H1 (cell line): ENCODE measurements around the gene SH3BP5. TPM values are rescaled to one million over a fixed set of nuclear protein-coding genes. Genes with fewer than 3 reads are reported as not detected.

ENCODE experiments used
- CTCF ChIA-PET: fragments of 300-600 bp; sonication (Branson Sonifier 250); formaldehyde crosslinking; loops from one replicate; lab custom pipeline; 2021; ENCODE audit not compliant: partially characterized antibody; lab: Charles Lee
- POLR2A ChIA-PET: fragments of 300-600 bp; sonication (Branson Sonifier 250); formaldehyde crosslinking; loops from one replicate; lab custom pipeline; 2021; ENCODE audit warnings: inconsistent platforms; ENCODE audit not compliant: partially characterized antibody; lab: Charles Lee
- DNase-seq, 2 experiments: peaks; one replicate each; pipeline versions ENCODE4 v3.0.0 to v3.0.0-alpha.2; 2010 to 2022; ENCODE audit warnings: low spot score in 2 of 2, low read depth in 1 of 2, mixed read lengths in 1 of 2
- FAIRE-seq: peaks from 2 replicates; lab custom pipeline; 2011; peaks lifted over from hg19 to GRCh38; lab: Jason Lieb, UNC
- H2AFZ ChIP-seq: 2 replicates; pipeline ENCODE4 v1.8.1; 2012; ENCODE audit warnings: low read length, inconsistent platforms
- H2AK5ac ChIP-seq: 2 replicates; pipeline ENCODE4 v1.6.1; 2013; ENCODE audit warnings: low read depth, low read length
- H2BK120ac ChIP-seq: replicated peaks from 2 replicates; pipeline ENCODE3; 2013; ENCODE audit warnings: low read depth, low read length, inconsistent platforms
- H2BK12ac ChIP-seq: 2 replicates; pipeline ENCODE4 v1.6.1; 2013; ENCODE audit warnings: low read depth, low read length
- H2BK15ac ChIP-seq: 2 replicates; pipeline ENCODE4 v1.6.1; 2013; ENCODE audit warnings: low read length
- H2BK20ac ChIP-seq: 2 replicates; pipeline ENCODE4 v1.6.1; 2013; ENCODE audit warnings: low read length
- H2BK5ac ChIP-seq: 2 replicates; pipeline ENCODE4 v1.6.1; 2013; ENCODE audit warnings: low read depth, low read length
- H3K14ac ChIP-seq: 2 replicates; pipeline ENCODE4 v1.6.1; 2013; ENCODE audit warnings: inconsistent platforms; ENCODE audit not compliant: insufficient read length
- H3K18ac ChIP-seq: 2 replicates; pipeline ENCODE4 v1.6.1; 2013; ENCODE audit warnings: low read length; ENCODE audit errors: extremely low read depth
- H3K23ac ChIP-seq: 2 replicates; pipeline ENCODE4 v1.6.1; 2013; ENCODE audit warnings: inconsistent platforms; ENCODE audit not compliant: insufficient read length
- H3K23me2 ChIP-seq: 2 replicates; pipeline ENCODE4 v1.6.1; 2013; ENCODE audit warnings: low read depth, low read length
- H3K27ac ChIP-seq: 2 replicates; pipeline ENCODE4 v1.6.1; 2011; ENCODE audit warnings: low read depth, low read length, inconsistent platforms
- H3K27me3 ChIP-seq, 4 experiments: replicated peaks in 1 of 4; 1 replicate in 1 of 4; 2 replicates in 3 of 4; pipeline versions ENCODE4 v1.6.1 to v1.8.1; 2011 to 2013; ENCODE audit warnings: low read length in 3 of 4, mild to moderate bottlenecking in 3 of 4, inconsistent platforms in 2 of 4, mixed read lengths in 2 of 4, moderate library complexity in 1 of 4; ENCODE audit not compliant: control insufficient read depth in 3 of 4, insufficient read depth in 3 of 4; ENCODE audit errors: extremely low read depth in 1 of 4
- H3K36me3 ChIP-seq, 4 experiments: 2 replicates each; pipeline versions ENCODE4 v1.6.1 to v1.8.1; 2011 to 2013; ENCODE audit warnings: mild to moderate bottlenecking in 4 of 4, low read length in 3 of 4, moderate library complexity in 2 of 4, control low read depth in 1 of 4, inconsistent platforms in 1 of 4; ENCODE audit not compliant: insufficient read depth in 4 of 4, control insufficient read depth in 2 of 4
- H3K4ac ChIP-seq: replicated peaks from 2 replicates; pipeline ENCODE3; 2013; ENCODE audit warnings: low read length, low read depth, mixed read lengths, inconsistent platforms; ENCODE audit not compliant: insufficient read length
- H3K4me1 ChIP-seq, 4 experiments: replicated peaks in 1 of 4; 1 replicate in 1 of 4; 2 replicates in 3 of 4; pipeline versions ENCODE4 v1.6.1 to v1.8.1; 2011 to 2013; ENCODE audit warnings: low read length in 3 of 4, inconsistent platforms in 2 of 4, mixed read lengths in 1 of 4; ENCODE audit not compliant: insufficient read depth in 4 of 4, control insufficient read depth in 3 of 4
- H3K4me2 ChIP-seq, 2 experiments: 2 replicates each; pipeline versions ENCODE4 v1.6.1 to v1.8.1; 2011 to 2013; ENCODE audit warnings: low read depth in 2 of 2, low read length in 2 of 2, control low read depth in 1 of 2, inconsistent platforms in 1 of 2, mild to moderate bottlenecking in 1 of 2; ENCODE audit not compliant: insufficient read depth in 1 of 2
- H3K4me3 ChIP-seq, 4 experiments: fragments of 200-600, 300-600 bp in 1 of 4; sonication (generic), shearing (Covaris generic), sonication (Bioruptor Twin) in 1 of 4; 2 replicates each; pipeline versions ENCODE4 v1.5.1 to v1.8.1; 2011 to 2016; ENCODE audit warnings: low read length in 4 of 4, low read depth in 3 of 4, control low read depth in 2 of 4, inconsistent platforms in 2 of 4, mild to moderate bottlenecking in 2 of 4, mixed read lengths in 1 of 4, moderate library complexity in 1 of 4; ENCODE audit not compliant: insufficient read depth in 2 of 4; ENCODE audit errors: extremely low read depth in 1 of 4
- H3K56ac ChIP-seq: replicated peaks from 2 replicates; pipeline ENCODE3; 2013; ENCODE audit warnings: low read depth, mild to moderate bottlenecking, mixed read lengths, low read length, inconsistent platforms; ENCODE audit not compliant: insufficient read length
- H3K79me1 ChIP-seq: 2 replicates; pipeline ENCODE4 v1.6.1; 2013; ENCODE audit warnings: low read depth, low read length, control low read depth
- H3K79me2 ChIP-seq, 2 experiments: 2 replicates each; pipeline versions ENCODE4 v1.6.1 to v1.8.1; 2012 to 2013; ENCODE audit warnings: low read length in 2 of 2, mild to moderate bottlenecking in 2 of 2, inconsistent platforms in 1 of 2; ENCODE audit not compliant: insufficient read depth in 2 of 2, control insufficient read depth in 1 of 2
- H3K9ac ChIP-seq, 4 experiments: replicated peaks in 1 of 4; 1 replicate in 1 of 4; 2 replicates in 3 of 4; pipeline versions ENCODE4 v1.6.1 to v1.8.1; 2011 to 2013; ENCODE audit warnings: low read depth in 3 of 4, low read length in 3 of 4, control low read depth in 2 of 4, mild to moderate bottlenecking in 2 of 4, moderate library complexity in 2 of 4, inconsistent platforms in 1 of 4; ENCODE audit errors: extremely low read depth in 1 of 4
- H3K9me3 ChIP-seq, 2 experiments: 2 replicates each; pipeline versions ENCODE4 v1.6.1 to v1.8.1; 2012 to 2013; ENCODE audit warnings: mild to moderate bottlenecking in 2 of 2, moderate library complexity in 2 of 2, control low read depth in 1 of 2, inconsistent platforms in 1 of 2, low read depth in 1 of 2, low read length in 1 of 2, mixed read lengths in 1 of 2; ENCODE audit not compliant: insufficient read depth in 2 of 2
- H4K20me1 ChIP-seq, 2 experiments: replicated peaks in 1 of 2; 2 replicates each; pipeline versions ENCODE3 to v1.8.1; 2011 to 2013; ENCODE audit warnings: inconsistent platforms in 2 of 2, low read length in 2 of 2, mild to moderate bottlenecking in 1 of 2; ENCODE audit not compliant: insufficient read depth in 2 of 2, control insufficient read depth in 1 of 2
- H4K5ac ChIP-seq: 2 replicates; pipeline ENCODE4 v1.6.1; 2013; ENCODE audit warnings: low read length, low read depth, mixed read lengths, inconsistent platforms; ENCODE audit not compliant: insufficient read length
- H4K8ac ChIP-seq: 2 replicates; pipeline ENCODE4 v1.8.0; 2013; ENCODE audit warnings: mild to moderate bottlenecking, moderate library complexity, low read length, inconsistent platforms; ENCODE audit not compliant: insufficient read depth; ENCODE audit errors: extremely low read depth
- H4K91ac ChIP-seq: replicated peaks from 2 replicates; pipeline ENCODE3; 2013; ENCODE audit warnings: low read length, mixed read lengths, inconsistent platforms; ENCODE audit not compliant: insufficient read length
- BRCA1 ChIP-seq: IDR thresholded peaks from 2 replicates; pipeline ENCODE4 v1.6.1; 2012; ENCODE audit warnings: low read depth, low read length, improper control_type of control experiment
- E2F6 ChIP-seq: IDR thresholded peaks from 2 replicates; pipeline ENCODE4 v1.6.1; 2012; ENCODE audit warnings: inconsistent platforms
- EGR1 ChIP-seq: IDR thresholded peaks from 2 replicates; pipeline ENCODE4 v1.6.1; 2011; ENCODE audit warnings: low read depth, low read length, borderline replicate concordance
- EZH2 ChIP-seq: fragments of 200-600 bp; sonication (generic); IDR thresholded peaks from 2 replicates; pipeline ENCODE4 v1.7.1; 2012; ENCODE audit warnings: low read depth, mild to moderate bottlenecking, moderate library complexity, low read length, inconsistent platforms; ENCODE audit not compliant: severe bottlenecking
- GABPA ChIP-seq: IDR thresholded peaks from 2 replicates; pipeline ENCODE4 v1.6.1; 2011; ENCODE audit warnings: mild to moderate bottlenecking, low read length, moderate library complexity, borderline replicate concordance; ENCODE audit not compliant: insufficient read depth
- HDAC6 ChIP-seq: IDR thresholded peaks from one replicate; pipeline ENCODE4 v1.7.1; 2012; ENCODE audit warnings: low read depth, mild to moderate bottlenecking, inconsistent platforms, low read length, moderate library complexity
- PHF8 ChIP-seq: fragments of 200-600 bp; sonication (generic); conservative IDR thresholded peaks from 2 replicates; pipeline ENCODE4 v1.7.1; 2012; ENCODE audit warnings: low read depth, mild to moderate bottlenecking, inconsistent platforms, low read length, moderate library complexity
- POU5F1 ChIP-seq: IDR thresholded peaks from 2 replicates; pipeline ENCODE4 v1.6.1; 2011; ENCODE audit warnings: low read depth, mild to moderate bottlenecking, low read length, moderate library complexity
- SIX5 ChIP-seq: IDR thresholded peaks from 2 replicates; pipeline ENCODE4 v1.6.1; 2011; ENCODE audit warnings: mild to moderate bottlenecking, low read depth, low read length
- SP1 ChIP-seq: IDR thresholded peaks from 2 replicates; pipeline ENCODE4 v1.6.1; 2011; ENCODE audit warnings: low read depth, low read length
- TAF1 ChIP-seq: IDR thresholded peaks from 2 replicates; pipeline ENCODE4 v1.6.1; 2011; ENCODE audit warnings: mild to moderate bottlenecking, low read depth, low read length
- TAF7 ChIP-seq: optimal IDR thresholded peaks from 2 replicates; pipeline ENCODE3; 2011; ENCODE audit warnings: low read depth, mild to moderate bottlenecking, inconsistent platforms, low read length, moderate library complexity, borderline replicate concordance
- WGBS, 2 experiments: shearing (Covaris generic) in 1 of 2; methylation state at CpG; one replicate each; pipeline versions ENCODE4 v1.1.6 to v1.1.7; 2013 to 2015; ENCODE audit warnings: low lambda C conversion rate in 2 of 2, mixed read lengths in 2 of 2, inconsistent platforms in 1 of 2, low coverage in 1 of 2, missing lambda C conversion rate in 1 of 2; ENCODE audit not compliant: insufficient replicate concordance in 2 of 2, insufficient coverage in 1 of 2, insufficient read length in 1 of 2; ENCODE audit errors: extremely low coverage in 1 of 2, missing lambda C conversion rate in 1 of 2; 5-methylcytosine and 5-hydroxymethylcytosine counted together
- polyA plus RNA-seq, 7 experiments: library from polyadenylated mRNA; depleted of rRNA in 3 of 7; stranded (reverse) in 5 of 7; unstranded in 2 of 7; fragments of >200 nt in 5 of 7; fragments of 200-250 nt in 2 of 7; gene quantifications; 1 replicate in 5 of 7; 2 replicates in 1 of 7; 4 replicates in 1 of 7; pipeline versions ENCODE4 v1.2.1 to v1.2.3, GENCODE V29; 2011 to 2013; ENCODE audit warnings: missing spikeins in 2 of 7, mixed read lengths in 2 of 7
- total RNA-seq: library from RNA; stranded (reverse); fragmentation: NEBNext Ultra II Directional; extraction: Animal tissue kit (Norgen Biotek cat#: 25700); gene quantifications from 2 replicates; pipeline ENCODE4 v1.2.1, GENCODE V29; 2021
- TF ChIP-seq, protein P1 (sequence below): IDR thresholded peaks from 2 replicates; pipeline ENCODE4 v1.6.1; 2012; ENCODE audit warnings: low read length, inconsistent platforms

Gene SH3BP5
- total and polyA plus RNA-seq, 2 of the 8 experiments (the other 6 are each of a cell fraction or from before 2014, with no cell fraction given) = 7.1 to 9.7 TPM

DNA sequence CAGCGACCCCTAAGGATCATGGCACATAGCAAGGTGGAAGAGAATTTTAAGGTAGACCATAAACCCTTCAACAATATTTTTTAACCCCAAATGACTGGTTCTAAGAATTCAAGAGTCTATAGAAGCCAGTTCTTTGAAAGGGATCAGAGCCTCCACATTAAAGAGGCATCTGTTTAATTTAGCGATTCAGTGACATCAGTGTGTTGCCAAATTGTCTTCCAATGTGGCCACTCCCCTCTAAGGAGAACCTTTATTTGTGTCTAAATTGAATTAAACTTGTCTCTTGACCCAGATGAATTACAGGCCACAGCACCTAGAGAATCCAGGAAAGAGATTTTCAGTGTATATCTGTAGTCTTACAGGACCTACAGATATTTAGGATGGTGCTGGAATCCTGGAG, 6.6 kb upstream of the SH3BP5 start:
- no peaks in the 10 kb centered on the region for H3K23me2 ChIP-seq
- no peak overlapping the region for H3K9ac ChIP-seq
- H3K23ac ChIP-seq = no peak overlapping the region
- H3K4me3 ChIP-seq = no peak overlapping the region
- H3K4me2 ChIP-seq = no peak overlapping the region
- H4K5ac ChIP-seq = no peak overlapping the region
- no peak for FAIRE-seq
- no peaks in the 10 kb centered on the region for H3K9me3 ChIP-seq
- no peaks in the 10 kb centered on the region for H3K4me1 ChIP-seq
- H2BK20ac ChIP-seq = no peak overlapping the region
- H2BK5ac ChIP-seq = no peak overlapping the region
- no peak overlapping the region for H2AK5ac ChIP-seq
- 82% methylated on average over 2 of the region's 2 CpGs; no CpG with 5 or more reads in 1 of the 2 experiments for WGBS, 2 experiments
- H3K79me1 ChIP-seq = no peaks in the 10 kb centered on the region
- peaks cover 0 to under 1% (median 0%) of the 10 kb centered on the region in 4 experiments; a peak in 1 of 7 replicates for H3K27me3 ChIP-seq
- H3K79me2 ChIP-seq = no peaks in the 10 kb centered on the region
- H2BK15ac ChIP-seq = no peak overlapping the region
- no peak overlapping the region for H4K91ac ChIP-seq
- ChIA-PET CTCF (no interaction called here), POLR2A (no interaction called here)
- no peak overlapping the region for H2BK12ac ChIP-seq
- H2BK120ac ChIP-seq = no peak overlapping the region
- H4K20me1 ChIP-seq = no peaks in the 10 kb centered on the region
- TF ChIP-seq GABPA (no peak), EZH2 (no peak), PHF8 (no peak), SIX5 (no peak), BRCA1 (no peak), HDAC6 (no peak), E2F6 (no peak), POU5F1 (no peak), TAF7 (no peak), SP1 (no peak), EGR1 (no peak), TAF1 (no peak)
- TF ChIP-seq, protein P1, sequence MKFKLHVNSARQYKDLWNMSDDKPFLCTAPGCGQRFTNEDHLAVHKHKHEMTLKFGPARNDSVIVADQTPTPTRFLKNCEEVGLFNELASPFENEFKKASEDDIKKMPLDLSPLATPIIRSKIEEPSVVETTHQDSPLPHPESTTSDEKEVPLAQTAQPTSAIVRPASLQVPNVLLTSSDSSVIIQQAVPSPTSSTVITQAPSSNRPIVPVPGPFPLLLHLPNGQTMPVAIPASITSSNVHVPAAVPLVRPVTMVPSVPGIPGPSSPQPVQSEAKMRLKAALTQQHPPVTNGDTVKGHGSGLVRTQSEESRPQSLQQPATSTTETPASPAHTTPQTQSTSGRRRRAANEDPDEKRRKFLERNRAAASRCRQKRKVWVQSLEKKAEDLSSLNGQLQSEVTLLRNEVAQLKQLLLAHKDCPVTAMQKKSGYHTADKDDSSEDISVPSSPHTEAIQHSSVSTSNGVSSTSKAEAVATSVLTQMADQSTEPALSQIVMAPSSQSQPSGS = no peak
- H3K27ac ChIP-seq = no peak overlapping the region
- H3K18ac ChIP-seq = no peak overlapping the region
- no peak overlapping the region for H3K4ac ChIP-seq
- no peak overlapping the region for H4K8ac ChIP-seq
- no peak for DNase-seq
- H3K36me3 ChIP-seq = no peaks in the 10 kb centered on the region
- no peak overlapping the region for H2AFZ ChIP-seq
- H3K56ac ChIP-seq = no peak overlapping the region
- H3K14ac ChIP-seq = no peak overlapping the region
